ENCODE data around the gene NRARP.

Gene NRARP

GRCh38 chr9:137325124-137325523 is 23.1 kb upstream of the NRARP start:
- no peak for TF ChIP-seq TAF1 (IDR thresholded peaks at IDR 0.05; ENCODE audit: low read depth, low read length)
- no peak for TF ChIP-seq SPI1 (IDR thresholded peaks at IDR 0.05; ENCODE audit: low read depth, low read length)
- no peak for TF ChIP-seq PAX5 (IDR thresholded peaks at IDR 0.05; ENCODE audit: insufficient read depth, low read length, severe bottlenecking)
- TF ChIP-seq POU2F2 (IDR thresholded peaks at IDR 0.05; ENCODE audit: low read depth, low read length), result no peak
- TF ChIP-seq POLR2AphosphoS5 (IDR thresholded peaks at IDR 0.05; ENCODE audit: low read depth, low read length), result no peak
- no peak for TF ChIP-seq POLR2A (IDR thresholded peaks at IDR 0.05; ENCODE audit: low read depth, low read length)
- FAIRE-seq (no peak), DNase-seq (ENCODE audit: insufficient read length, low spot score) (no peak)

- no peak for FAIRE-seq
- DNase-seq (ENCODE audit: insufficient read length, low spot score), result no peak
- TF ChIP-seq PAX5 (IDR thresholded peaks at IDR 0.05; ENCODE audit: insufficient read depth, low read length, severe bottlenecking) (no peak), POU2F2 (IDR thresholded peaks at IDR 0.05; ENCODE audit: low read depth, low read length) (no peak), POLR2A (IDR thresholded peaks at IDR 0.05; ENCODE audit: low read depth, low read length) (no peak), SPI1 (IDR thresholded peaks at IDR 0.05; ENCODE audit: low read depth, low read length) (no peak), TAF1 (IDR thresholded peaks at IDR 0.05; ENCODE audit: low read depth, low read length) (no peak), POLR2AphosphoS5 (IDR thresholded peaks at IDR 0.05; ENCODE audit: low read depth, low read length) (no peak)
Measured at GRCh38 chr9:137323531-137324331, 21.7 kb upstream of the NRARP start.

- no peak for TF ChIP-seq PAX5 (IDR thresholded peaks at IDR 0.05; ENCODE audit: insufficient read depth, low read length, severe bottlenecking)
- TF ChIP-seq SPI1 (IDR thresholded peaks at IDR 0.05; ENCODE audit: low read depth, low read length), result no peak
- TF ChIP-seq POLR2AphosphoS5 (IDR thresholded peaks at IDR 0.05; ENCODE audit: low read depth, low read length), result no peak
- TF ChIP-seq POLR2A (IDR thresholded peaks at IDR 0.05; ENCODE audit: low read depth, low read length), result no peak
- TF ChIP-seq TAF1 (IDR thresholded peaks at IDR 0.05; ENCODE audit: low read depth, low read length), result no peak
- TF ChIP-seq POU2F2 (IDR thresholded peaks at IDR 0.05; ENCODE audit: low read depth, low read length), result no peak
- FAIRE-seq, result no peak
- DNase-seq (ENCODE audit: insufficient read length, low spot score), result no peak
Measured at GRCh38 chr9:137321726-137322361, 19.8 kb upstream of the NRARP start.

GRCh38 chr9:137320555-137321384 is 18.7 kb upstream of the NRARP start:
- TF ChIP-seq SPI1 (IDR thresholded peaks at IDR 0.05; ENCODE audit: low read depth, low read length) (peak; percentile 65), POLR2AphosphoS5 (IDR thresholded peaks at IDR 0.05; ENCODE audit: low read depth, low read length) (no peak), TAF1 (IDR thresholded peaks at IDR 0.05; ENCODE audit: low read depth, low read length) (no peak), POU2F2 (IDR thresholded peaks at IDR 0.05; ENCODE audit: low read depth, low read length) (no peak)
- FAIRE-seq (peak; percentile 45), DNase-seq (ENCODE audit: insufficient read length, low spot score) (peak; percentile 66)

GRCh38 chr9:137319739-137320551 is 17.9 kb upstream of the NRARP start:
- no peak for DNase-seq (ENCODE audit: insufficient read length, low spot score)
- FAIRE-seq, result no peak
- no peak for TF ChIP-seq POU2F2 (IDR thresholded peaks at IDR 0.05; ENCODE audit: low read depth, low read length)
- TF ChIP-seq POLR2A (IDR thresholded peaks at IDR 0.05; ENCODE audit: low read depth, low read length), result no peak
- TF ChIP-seq TAF1 (IDR thresholded peaks at IDR 0.05; ENCODE audit: low read depth, low read length), result no peak
- no peak for TF ChIP-seq PAX5 (IDR thresholded peaks at IDR 0.05; ENCODE audit: insufficient read depth, low read length, severe bottlenecking)
- no peak for TF ChIP-seq SPI1 (IDR thresholded peaks at IDR 0.05; ENCODE audit: low read depth, low read length)
- no peak for TF ChIP-seq POLR2AphosphoS5 (IDR thresholded peaks at IDR 0.05; ENCODE audit: low read depth, low read length)

- TF ChIP-seq PAX5 (IDR thresholded peaks at IDR 0.05; ENCODE audit: insufficient read depth, low read length, severe bottlenecking) (no peak), POLR2AphosphoS5 (IDR thresholded peaks at IDR 0.05; ENCODE audit: low read depth, low read length) (no peak), POLR2A (IDR thresholded peaks at IDR 0.05; ENCODE audit: low read depth, low read length) (no peak), TAF1 (IDR thresholded peaks at IDR 0.05; ENCODE audit: low read depth, low read length) (no peak), SPI1 (IDR thresholded peaks at IDR 0.05; ENCODE audit: low read depth, low read length) (no peak), POU2F2 (IDR thresholded peaks at IDR 0.05; ENCODE audit: low read depth, low read length) (no peak)
- FAIRE-seq (no peak), DNase-seq (ENCODE audit: insufficient read length, low spot score) (peak; percentile 29)
Measured at GRCh38 chr9:137319011-137319738, 17.1 kb upstream of the NRARP start.

GRCh38 chr9:137318602-137319001 is 16.5 kb upstream of the NRARP start:
- no peak for FAIRE-seq
- TF ChIP-seq POLR2AphosphoS5 (IDR thresholded peaks at IDR 0.05; ENCODE audit: low read depth, low read length) (no peak), PAX5 (IDR thresholded peaks at IDR 0.05; ENCODE audit: insufficient read depth, low read length, severe bottlenecking) (no peak), TAF1 (IDR thresholded peaks at IDR 0.05; ENCODE audit: low read depth, low read length) (no peak)
- no peak for DNase-seq (ENCODE audit: insufficient read length, low spot score)

Measured in GM12891 (cell line).